ENCODE data around the gene SLC29A3. TPM values are rescaled to one million over a fixed set of nuclear protein-coding genes. Genes with fewer than 3 reads are reported as not detected.
A peak's percentile ranks its signal among the peaks of the same experiment; 100 is the strongest.

Gene SLC29A3
- total RNA-seq, 1 donor from 2014 or later = 0.53 TPM

- FAIRE-seq (peak; percentile 58), DNase-seq (ENCODE audit: low read depth) (no peak)
- Histone ChIP-seq H3K4me3 (ENCODE audit: low read depth, low read length) (no peak overlapping the region), H3K36me3 (ENCODE audit: control insufficient read depth, insufficient read depth, low read length) (no peaks in the 10 kb centered on the region), H3K27me3 (ENCODE audit: control insufficient read depth, insufficient read depth, low read length) (peaks cover 22% of the 10 kb centered on the region)
- TF ChIP-seq, protein P1, sequence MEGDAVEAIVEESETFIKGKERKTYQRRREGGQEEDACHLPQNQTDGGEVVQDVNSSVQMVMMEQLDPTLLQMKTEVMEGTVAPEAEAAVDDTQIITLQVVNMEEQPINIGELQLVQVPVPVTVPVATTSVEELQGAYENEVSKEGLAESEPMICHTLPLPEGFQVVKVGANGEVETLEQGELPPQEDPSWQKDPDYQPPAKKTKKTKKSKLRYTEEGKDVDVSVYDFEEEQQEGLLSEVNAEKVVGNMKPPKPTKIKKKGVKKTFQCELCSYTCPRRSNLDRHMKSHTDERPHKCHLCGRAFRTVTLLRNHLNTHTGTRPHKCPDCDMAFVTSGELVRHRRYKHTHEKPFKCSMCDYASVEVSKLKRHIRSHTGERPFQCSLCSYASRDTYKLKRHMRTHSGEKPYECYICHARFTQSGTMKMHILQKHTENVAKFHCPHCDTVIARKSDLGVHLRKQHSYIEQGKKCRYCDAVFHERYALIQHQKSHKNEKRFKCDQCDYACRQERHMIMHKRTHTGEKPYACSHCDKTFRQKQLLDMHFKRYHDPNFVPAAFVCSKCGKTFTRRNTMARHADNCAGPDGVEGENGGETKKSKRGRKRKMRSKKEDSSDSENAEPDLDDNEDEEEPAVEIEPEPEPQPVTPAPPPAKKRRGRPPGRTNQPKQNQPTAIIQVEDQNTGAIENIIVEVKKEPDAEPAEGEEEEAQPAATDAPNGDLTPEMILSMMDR (IDR thresholded peaks at IDR 0.05; ENCODE audit: insufficient read depth, low read length, severe bottlenecking) = no peak
These were observed 73.2 kb downstream of the SLC29A3 start for GRCh38 chr10:71392292-71392691.

GRCh38 chr10:71392791-71393781, 74.0 kb downstream of the SLC29A3 start:
- no peak for FAIRE-seq
- TF ChIP-seq, protein P1 (IDR thresholded peaks at IDR 0.05; ENCODE audit: insufficient read depth, low read length, severe bottlenecking) = no peak
- Histone ChIP-seq H3K27me3 (ENCODE audit: control insufficient read depth, insufficient read depth, low read length) (peaks cover 30% of the 10 kb centered on the region), H3K4me3 (ENCODE audit: low read depth, low read length) (no peak overlapping the region), H3K36me3 (ENCODE audit: control insufficient read depth, insufficient read depth, low read length) (no peaks in the 10 kb centered on the region)
- DNase-seq (ENCODE audit: low read depth) = no peak

- TF ChIP-seq, protein P1 (IDR thresholded peaks at IDR 0.05; ENCODE audit: insufficient read depth, low read length, severe bottlenecking) = no peak
- DNase-seq (ENCODE audit: low read depth) (no peak), FAIRE-seq (peak; percentile 47)
- Histone ChIP-seq H3K36me3 (ENCODE audit: control insufficient read depth, insufficient read depth, low read length) (no peaks in the 10 kb centered on the region), H3K27me3 (ENCODE audit: control insufficient read depth, insufficient read depth, low read length) (peaks cover 37% of the 10 kb centered on the region), H3K4me3 (ENCODE audit: low read depth, low read length) (no peak overlapping the region)
These were observed 74.9 kb downstream of the SLC29A3 start for GRCh38 chr10:71393841-71394475.

GRCh38 chr10:71394926-71395562, 76.0 kb downstream of the SLC29A3 start:
- Histone ChIP-seq H3K4me3 (ENCODE audit: low read depth, low read length) (no peak overlapping the region), H3K27me3 (ENCODE audit: control insufficient read depth, insufficient read depth, low read length) (peaks cover 43% of the 10 kb centered on the region), H3K36me3 (ENCODE audit: control insufficient read depth, insufficient read depth, low read length) (no peaks in the 10 kb centered on the region)
- FAIRE-seq = no peak
- DNase-seq (ENCODE audit: low read depth) = no peak
- TF ChIP-seq, protein P1 (IDR thresholded peaks at IDR 0.05; ENCODE audit: insufficient read depth, low read length, severe bottlenecking) = no peak

DNA sequence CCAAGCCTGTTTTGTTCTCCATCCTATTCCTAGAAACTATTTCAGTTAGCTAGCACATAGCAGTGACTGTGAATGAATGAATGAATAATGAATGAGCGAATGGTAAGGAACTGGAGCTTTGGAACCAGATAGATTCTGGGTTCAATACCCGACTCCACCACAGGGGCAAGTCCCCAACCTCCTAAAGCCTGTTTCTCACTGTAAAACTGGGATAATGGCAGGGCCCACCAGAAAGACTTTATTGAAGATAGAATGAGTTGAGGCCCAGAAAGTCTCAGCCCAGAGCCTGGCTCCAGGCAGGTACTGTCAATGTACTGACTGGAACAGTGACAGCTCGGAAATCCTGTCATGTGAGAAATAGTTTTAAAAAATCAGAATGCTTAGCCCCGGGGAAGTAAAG, 76.6 kb downstream of the SLC29A3 start:
- Histone ChIP-seq H3K36me3 (ENCODE audit: control insufficient read depth, insufficient read depth, low read length) (no peaks in the 10 kb centered on the region), H3K4me3 (ENCODE audit: low read depth, low read length) (no peak overlapping the region), H3K27me3 (ENCODE audit: control insufficient read depth, insufficient read depth, low read length) (peaks cover 44% of the 10 kb centered on the region)
- FAIRE-seq (no peak), DNase-seq (ENCODE audit: low read depth) (no peak)
- TF ChIP-seq, protein P1 (IDR thresholded peaks at IDR 0.05; ENCODE audit: insufficient read depth, low read length, severe bottlenecking) = no peak
